GM13977 (cell line): Measurements from ENCODE around the gene FAP.

Experiments used
- DNase-seq: peaks from one replicate; pipeline ENCODE4 v3.0.0; 2012; ENCODE audit warnings: low spot score
- in situ Hi-C: fragments of 300-500 bp; cut with MboI; formaldehyde crosslinking; loops from one replicate; pipeline ENCODE4 v1.12.0; 2022; ENCODE audit warnings: low sequenced_read_pairs, low pct_unique_long_range_greater_than_20kb, mixed read lengths, inconsistent platforms; ENCODE audit not compliant: unreplicated experiment
- TF ChIP-seq, protein P1 (sequence below): IDR thresholded peaks from 2 replicates; pipeline ENCODE4 v1.5.1; 2012; ENCODE audit warnings: mild to moderate bottlenecking, control low read depth; ENCODE audit not compliant: insufficient read depth; ENCODE audit errors: extremely low read depth, missing control alignments

FAP gene

DNA sequence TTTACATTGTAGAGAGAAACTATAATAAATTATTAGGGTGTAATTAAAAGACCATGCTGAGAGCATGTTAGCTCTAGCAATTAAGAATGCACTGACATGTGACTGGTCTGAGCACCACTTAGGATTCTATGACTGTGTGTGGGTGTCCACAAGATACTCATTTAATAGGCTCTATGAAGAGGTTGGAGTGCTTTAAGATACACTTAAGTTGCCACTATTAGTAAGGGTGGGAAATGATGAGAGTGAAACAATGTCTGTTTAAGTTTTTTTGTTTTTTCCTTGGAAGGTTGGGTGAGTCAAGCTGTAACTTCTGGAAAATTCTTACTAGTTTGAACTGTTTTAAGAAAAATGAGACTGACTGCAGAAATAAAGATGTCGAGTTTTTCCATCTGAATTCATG lies 1.8 kb upstream of the FAP start:
- DNase-seq = no peak
- in situ Hi-C loops = no loop called here
- TF ChIP-seq, protein P1, sequence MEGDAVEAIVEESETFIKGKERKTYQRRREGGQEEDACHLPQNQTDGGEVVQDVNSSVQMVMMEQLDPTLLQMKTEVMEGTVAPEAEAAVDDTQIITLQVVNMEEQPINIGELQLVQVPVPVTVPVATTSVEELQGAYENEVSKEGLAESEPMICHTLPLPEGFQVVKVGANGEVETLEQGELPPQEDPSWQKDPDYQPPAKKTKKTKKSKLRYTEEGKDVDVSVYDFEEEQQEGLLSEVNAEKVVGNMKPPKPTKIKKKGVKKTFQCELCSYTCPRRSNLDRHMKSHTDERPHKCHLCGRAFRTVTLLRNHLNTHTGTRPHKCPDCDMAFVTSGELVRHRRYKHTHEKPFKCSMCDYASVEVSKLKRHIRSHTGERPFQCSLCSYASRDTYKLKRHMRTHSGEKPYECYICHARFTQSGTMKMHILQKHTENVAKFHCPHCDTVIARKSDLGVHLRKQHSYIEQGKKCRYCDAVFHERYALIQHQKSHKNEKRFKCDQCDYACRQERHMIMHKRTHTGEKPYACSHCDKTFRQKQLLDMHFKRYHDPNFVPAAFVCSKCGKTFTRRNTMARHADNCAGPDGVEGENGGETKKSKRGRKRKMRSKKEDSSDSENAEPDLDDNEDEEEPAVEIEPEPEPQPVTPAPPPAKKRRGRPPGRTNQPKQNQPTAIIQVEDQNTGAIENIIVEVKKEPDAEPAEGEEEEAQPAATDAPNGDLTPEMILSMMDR = no peak

DNA sequence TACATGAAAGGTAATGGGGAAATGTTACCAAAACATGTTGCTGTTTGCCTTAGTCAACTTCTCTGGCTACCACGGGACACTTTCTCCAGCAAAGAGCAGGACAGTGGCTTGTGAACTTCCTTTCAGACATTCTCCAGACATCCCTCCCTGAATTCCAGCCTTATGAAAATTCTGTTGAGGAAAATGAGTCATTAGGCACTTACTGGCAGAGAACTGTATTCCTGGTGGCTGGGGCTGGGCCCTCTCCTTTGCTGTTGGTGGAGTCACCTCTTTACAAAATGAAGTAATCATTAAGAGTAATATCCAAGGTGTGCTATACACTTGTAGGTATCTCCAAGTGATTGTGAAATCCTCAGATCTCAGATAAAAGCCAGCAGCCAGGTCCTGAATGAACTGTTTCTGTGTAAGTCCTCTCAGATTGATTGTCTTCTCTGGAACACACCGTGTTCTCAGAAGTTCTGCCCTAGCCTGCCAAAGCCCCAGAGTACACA lies 1.3 kb upstream of the FAP start:
- DNase-seq = no peak
- TF ChIP-seq, protein P1 = no peak
- in situ Hi-C loops = no loop called here

DNA sequence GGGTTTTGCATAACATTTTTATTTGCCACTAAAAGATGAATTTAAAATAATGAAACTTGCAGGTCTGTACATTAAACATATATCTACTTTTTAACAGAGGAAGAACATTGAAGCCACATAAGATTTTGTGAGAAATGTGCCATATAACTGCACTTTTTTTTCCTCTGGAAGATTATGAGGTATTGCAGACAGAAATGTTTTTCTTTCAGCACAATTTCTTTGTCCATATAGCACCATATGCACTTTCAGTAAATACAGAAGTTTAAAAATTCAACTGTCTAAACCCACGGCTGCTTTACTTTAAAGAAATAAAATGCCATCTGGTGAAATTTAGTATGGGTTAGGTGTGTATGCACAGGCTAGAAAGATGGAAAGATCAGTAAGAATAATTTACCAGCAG lies 470 bp upstream of the FAP start:
- TF ChIP-seq, protein P1 = no peak
- in situ Hi-C loops = no loop called here
- no peak for DNase-seq

DNA sequence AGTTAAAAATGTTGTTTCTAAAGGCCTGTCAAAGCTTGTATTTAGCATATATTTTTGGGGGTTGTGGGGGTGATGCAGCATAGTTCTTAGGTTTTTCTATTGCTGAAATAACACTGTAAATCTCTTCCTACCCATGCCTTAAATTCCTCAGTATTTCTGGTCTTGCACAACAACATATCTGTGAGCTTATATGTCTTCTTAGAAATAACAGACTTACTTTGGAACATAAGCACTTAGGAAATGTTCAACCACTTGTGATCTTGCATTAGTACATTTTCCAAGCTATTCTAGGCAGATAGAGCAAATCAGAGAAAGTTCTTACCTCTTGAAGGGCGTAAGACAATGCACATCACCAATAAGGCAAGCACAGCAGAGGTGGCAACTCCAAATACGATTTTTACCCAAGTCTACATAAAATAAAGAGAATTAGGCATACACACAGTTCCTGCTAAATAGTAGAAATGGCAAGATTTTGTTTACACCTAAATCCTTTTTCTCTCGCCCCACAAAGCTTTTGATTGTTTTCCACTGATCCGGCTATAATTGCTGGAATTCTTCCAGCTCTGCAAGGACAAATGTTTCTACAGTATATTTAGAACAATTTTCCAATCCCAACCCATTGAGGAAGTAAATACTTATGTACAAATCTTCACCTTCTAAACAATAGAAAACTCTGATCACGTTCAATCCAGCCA lies 512 bp downstream of the FAP start:
- in situ Hi-C loops = no loop called here
- DNase-seq = no peak

DNA sequence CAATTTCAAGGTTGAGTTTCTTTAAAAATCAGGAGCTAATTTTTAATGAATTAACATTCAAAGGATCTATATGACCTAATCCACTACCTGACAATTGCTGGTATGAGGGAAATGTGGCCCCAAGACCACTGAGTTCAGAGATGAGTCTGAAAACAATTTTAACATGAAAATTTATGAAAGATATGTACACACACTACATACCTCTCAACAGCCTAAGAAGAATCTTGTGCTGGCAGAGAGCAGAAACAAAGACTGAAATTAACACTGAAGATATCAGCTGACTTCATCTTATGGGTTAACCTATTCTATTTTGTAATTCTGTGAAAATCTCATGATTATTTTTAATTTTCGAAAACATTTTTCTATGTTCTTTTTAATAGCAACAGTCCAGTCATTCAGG lies 1.7 kb downstream of the FAP start:
- in situ Hi-C loops = no loop called here
- DNase-seq = no peak
- TF ChIP-seq, protein P1 = no peak

More for the DNA sequence above, 512 bp downstream of the FAP start:
- TF ChIP-seq, protein P1 = no peak

DNA sequence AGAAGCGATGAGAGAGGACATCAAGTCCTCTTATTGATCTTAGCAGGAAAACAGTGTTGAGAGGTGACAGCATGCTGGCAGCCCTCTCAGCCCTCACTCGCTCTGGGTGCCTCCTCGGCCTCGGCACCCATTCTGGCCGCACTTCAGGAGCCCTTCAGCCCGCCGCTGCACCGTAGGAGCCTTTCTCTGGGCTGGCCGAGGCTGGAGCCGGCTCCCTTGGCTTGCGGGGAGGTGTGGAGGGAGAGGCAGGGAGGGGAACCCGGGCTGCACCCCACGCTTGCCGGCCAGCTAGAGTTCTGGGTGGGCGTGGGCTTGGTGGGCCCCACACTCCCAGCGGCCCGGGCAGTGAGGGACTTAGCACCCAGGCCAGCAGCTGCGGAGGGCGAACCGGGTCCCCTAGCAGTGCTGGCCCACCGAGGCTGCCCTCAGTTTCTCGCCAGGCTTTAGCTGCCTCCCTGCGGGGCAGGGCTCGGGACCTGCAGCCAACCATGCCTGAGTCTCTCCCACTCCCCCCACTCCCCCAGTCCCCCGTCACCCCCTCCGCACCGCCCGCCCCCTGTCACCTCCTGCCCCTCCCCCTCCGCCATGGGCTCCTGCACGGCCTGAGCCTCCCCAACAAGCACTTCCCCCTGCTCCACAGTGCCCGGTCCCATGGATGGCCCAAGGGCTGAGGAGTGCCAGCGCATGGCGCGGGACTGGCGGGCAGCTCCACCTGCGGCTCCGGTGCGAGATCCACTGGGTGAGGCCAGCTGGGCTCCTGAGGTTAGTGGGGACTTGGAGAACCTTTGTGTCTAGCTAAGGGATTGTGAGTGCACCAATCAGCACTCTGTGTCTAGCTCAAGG lies 8.4 kb downstream of the FAP start:
- no peak for DNase-seq
- in situ Hi-C loops = no loop called here
- TF ChIP-seq, protein P1 = no peak
